ENCODE data around the gene OR2G6.
"Not testable (repeated sequence)": the region's sequence is repeated elsewhere in the genome, so short reads cannot be mapped to it uniquely, and the experiment has no call there.

- TF ChIP-seq, protein P1, sequence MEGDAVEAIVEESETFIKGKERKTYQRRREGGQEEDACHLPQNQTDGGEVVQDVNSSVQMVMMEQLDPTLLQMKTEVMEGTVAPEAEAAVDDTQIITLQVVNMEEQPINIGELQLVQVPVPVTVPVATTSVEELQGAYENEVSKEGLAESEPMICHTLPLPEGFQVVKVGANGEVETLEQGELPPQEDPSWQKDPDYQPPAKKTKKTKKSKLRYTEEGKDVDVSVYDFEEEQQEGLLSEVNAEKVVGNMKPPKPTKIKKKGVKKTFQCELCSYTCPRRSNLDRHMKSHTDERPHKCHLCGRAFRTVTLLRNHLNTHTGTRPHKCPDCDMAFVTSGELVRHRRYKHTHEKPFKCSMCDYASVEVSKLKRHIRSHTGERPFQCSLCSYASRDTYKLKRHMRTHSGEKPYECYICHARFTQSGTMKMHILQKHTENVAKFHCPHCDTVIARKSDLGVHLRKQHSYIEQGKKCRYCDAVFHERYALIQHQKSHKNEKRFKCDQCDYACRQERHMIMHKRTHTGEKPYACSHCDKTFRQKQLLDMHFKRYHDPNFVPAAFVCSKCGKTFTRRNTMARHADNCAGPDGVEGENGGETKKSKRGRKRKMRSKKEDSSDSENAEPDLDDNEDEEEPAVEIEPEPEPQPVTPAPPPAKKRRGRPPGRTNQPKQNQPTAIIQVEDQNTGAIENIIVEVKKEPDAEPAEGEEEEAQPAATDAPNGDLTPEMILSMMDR (conservative IDR thresholded peaks at IDR 0.05) = not testable (repeated sequence)
- not testable (repeated sequence) for TF ChIP-seq EZH2 (IDR thresholded peaks at IDR 0.05; ENCODE audit: low read depth)
Measured at GRCh38 chr1:248562672-248563071, 54.8 kb downstream of the OR2G6 start, which contains the start of gene OR2T29.

Data from PC-9 (cell line).